ENCODE data around the gene ZNF280D.
"Not testable (repeated sequence)": the region's sequence is repeated elsewhere in the genome, so short reads cannot be mapped to it uniquely, and the experiment has no call there.

ZNF280D gene, protein sequence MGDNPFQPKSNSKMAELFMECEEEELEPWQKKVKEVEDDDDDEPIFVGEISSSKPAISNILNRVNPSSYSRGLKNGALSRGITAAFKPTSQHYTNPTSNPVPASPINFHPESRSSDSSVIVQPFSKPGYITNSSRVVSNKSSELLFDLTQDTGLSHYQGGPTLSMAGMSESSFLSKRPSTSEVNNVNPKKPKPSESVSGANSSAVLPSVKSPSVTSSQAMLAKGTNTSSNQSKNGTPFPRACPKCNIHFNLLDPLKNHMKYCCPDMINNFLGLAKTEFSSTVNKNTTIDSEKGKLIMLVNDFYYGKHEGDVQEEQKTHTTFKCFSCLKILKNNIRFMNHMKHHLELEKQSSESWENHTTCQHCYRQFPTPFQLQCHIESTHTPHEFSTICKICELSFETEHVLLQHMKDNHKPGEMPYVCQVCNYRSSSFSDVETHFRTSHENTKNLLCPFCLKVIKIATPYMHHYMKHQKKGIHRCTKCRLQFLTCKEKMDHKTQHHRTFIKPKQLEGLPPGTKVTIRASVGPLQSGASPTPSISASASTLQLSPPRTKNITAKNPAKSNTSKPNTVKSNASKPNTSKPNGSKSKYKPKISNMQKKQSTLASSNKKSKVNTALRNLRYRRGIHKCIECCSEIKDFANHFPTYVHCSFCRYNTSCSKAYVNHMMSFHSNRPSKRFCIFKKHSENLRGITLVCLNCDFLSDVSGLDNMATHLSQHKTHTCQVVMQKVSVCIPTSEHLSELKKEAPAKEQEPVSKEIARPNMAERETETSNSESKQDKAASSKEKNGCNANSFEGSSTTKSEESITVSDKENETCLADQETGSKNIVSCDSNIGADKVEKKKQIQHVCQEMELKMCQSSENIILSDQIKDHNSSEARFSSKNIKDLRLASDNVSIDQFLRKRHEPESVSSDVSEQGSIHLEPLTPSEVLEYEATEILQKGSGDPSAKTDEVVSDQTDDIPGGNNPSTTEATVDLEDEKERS

DNA sequence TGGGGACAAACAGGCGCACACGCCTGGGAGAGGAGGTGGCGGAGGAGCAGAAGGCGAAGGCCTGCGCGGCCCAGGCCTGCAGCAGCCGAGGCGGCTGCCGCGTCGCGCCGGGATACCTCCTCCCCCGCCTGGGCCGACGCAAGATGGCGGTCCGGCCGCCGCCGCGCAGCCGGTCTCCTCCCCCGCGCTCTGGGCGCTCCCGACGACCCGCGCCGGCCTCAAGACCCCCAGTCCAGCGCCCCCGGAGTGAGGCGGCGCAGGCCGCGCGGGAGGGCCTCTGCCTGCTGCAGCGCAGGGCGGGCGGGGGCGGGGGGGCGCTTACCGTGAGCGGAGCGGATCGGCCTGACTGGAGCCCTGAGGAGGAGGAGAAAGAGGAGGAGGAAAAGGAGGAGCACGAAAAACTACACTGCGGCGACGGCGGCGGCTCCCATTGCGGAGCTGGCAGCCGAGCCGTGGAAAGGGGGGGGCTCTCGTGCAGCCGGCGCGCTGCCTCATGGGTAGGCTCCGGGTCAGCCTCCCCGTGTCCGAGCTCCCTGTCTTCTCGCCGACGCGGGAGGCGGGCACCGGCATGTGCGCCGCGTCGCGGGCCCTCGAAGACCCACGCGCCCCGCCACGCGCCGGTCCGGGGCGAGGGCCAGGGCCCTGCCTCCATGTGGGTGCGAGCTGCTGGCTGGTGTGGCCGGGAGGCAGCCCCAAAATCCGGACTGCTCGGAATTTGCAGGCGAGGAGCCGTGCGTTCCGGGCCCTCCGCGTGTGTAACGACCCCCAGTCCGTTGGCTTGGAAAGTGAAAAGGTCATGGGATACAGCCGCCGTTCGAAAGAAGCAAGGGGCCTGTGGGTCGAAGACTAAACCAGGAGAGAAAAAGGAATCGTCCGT, at the start of gene ZNF280D:
Gene ZNF280D, minus strand, starts transcription at position 374 of the 877 bp plus-strand sequence. CDS start 26,400 bp downstream, outside the sequence.
- peak; percentile 86 for DNase-seq (ENCODE audit: low read depth)

DNA sequence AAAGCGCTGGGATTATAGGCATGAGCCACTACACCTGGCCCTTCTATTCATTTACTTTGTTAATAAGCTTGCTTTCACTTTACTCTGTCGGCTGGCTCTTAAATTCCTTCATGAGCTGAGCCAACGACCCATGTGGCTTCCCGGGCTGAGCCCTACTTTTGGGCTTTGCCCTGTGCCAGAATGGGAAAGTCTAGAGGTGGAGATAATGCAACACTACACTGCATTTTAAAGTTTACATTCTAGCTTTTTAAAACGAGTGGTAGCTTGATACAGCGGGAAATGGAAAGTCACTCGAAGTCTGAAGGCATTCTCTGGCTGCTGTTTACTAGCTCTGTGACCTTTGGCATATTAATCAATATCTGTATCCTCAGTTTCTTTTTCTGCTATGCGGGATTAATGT, 49.0 kb upstream of the ZNF280D start:
- no peak for DNase-seq (ENCODE audit: low read depth)

GRCh38 chr15:56781666-56782065, 48.4 kb upstream of the ZNF280D start:
- no peak for DNase-seq (ENCODE audit: low read depth)

- DNase-seq (ENCODE audit: low read depth): not testable (repeated sequence)
Observed at GRCh38 chr15:56780102-56780725, 46.9 kb upstream of the ZNF280D start.

DNA sequence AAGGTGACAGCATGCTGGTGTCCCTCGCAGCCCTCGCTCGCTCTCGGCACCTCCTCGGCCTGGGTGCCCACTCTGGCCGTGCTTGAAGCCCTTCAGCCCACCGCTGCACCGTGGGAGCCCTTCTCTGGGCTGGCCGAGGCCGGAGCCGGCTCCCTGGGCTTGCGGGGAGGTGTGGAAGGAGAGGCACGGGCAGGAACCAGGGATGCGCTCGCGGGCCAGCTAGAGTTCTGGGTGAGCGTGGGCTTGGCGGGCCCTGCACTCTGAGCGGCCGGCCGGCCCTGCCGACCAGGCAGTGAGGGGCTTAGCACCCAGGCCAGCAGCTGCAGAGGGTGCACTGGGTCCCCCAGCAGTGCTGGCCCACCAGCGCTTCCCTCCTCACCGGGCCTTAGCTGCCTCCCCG, 46.1 kb upstream of the ZNF280D start:
- DNase-seq (ENCODE audit: low read depth): not testable (repeated sequence)

DNA sequence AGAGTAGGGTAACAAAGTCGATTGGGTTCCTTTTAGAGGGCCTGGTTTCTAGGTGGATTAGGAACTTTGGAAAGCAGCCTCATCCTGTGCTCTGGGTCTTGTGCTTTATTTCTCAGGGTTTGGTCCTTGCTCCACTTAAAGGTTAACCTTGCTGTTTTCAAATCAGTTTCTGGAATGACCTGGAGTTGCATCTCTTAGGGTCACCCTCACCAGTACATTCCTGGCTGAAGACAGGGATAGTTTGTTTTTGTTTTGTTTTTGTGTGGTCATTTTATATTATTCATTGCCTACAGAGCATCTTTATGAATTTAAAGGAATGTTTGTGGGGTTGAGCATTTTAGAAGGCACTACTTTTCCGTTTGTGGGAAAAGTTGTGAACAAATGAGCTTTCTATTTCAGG, 45.5 kb upstream of the ZNF280D start:
- no peak for DNase-seq (ENCODE audit: low read depth)

- no peak for DNase-seq (ENCODE audit: low read depth)
Observed at GRCh38 chr15:56776839-56777238, 43.5 kb upstream of the ZNF280D start.

DNA sequence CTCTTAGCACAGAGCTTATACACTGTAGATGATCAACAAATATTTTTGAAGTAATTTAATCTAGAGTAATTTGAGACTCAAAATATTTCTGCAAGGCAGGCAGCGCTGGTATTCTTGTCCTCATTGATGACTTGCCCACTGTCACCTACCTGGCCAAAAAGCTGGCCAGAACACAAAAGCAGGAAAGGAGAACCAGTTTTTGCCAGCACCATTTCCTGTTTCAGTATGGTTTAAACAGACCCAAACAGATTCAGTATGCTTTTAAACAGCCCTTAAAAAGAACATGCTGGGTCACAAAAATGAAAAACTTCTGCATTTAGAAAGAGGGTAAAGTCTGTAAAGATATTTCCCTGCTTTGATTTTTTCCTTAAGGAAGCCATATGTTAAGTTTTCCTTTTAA, 42.3 kb upstream of the ZNF280D start:
- DNase-seq (ENCODE audit: low read depth): no peak

DNA sequence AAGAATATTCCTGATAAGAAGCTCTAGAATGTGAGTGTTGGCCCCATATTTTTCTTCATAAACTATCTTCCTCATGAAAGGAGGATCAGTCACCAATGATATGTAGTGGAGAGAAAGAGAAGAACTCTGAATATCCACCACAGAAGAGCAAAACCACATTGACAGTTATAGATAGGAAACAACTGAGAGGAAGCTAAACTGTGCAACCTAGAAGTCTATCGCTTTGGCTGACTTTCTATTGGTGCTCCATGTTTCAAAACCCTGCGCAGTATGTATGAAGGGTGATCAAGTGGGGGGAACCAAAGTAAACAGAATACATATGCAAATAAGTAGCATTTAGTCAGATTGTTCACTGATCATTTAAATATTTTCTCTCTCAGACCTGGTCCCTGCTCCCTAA, 41.0 kb upstream of the ZNF280D start:
- no peak for DNase-seq (ENCODE audit: low read depth)

- peak; percentile 32 for DNase-seq (ENCODE audit: low read depth)
Observed at GRCh38 chr15:56772868-56773639, 39.7 kb upstream of the ZNF280D start.

- DNase-seq (ENCODE audit: low read depth): no peak
Observed at GRCh38 chr15:56770173-56770572, 36.9 kb upstream of the ZNF280D start.

DNA sequence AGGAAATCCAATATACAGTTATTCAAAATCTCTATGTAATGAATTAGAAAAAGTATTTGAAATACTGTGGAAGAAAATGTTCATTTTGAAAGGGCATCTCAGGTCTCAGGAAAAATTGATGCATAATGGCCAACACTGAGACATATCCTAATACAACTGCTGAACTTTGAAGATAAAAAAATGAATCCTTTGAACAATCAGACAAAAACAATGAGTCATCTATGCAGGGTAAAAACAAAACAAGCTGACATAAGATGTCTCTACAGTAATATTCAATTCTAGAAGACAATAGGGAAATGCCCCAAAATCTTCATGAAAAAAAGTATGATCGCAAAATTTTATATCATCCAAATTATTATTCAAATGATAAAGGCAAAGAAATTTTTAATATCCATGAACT, 34.0 kb upstream of the ZNF280D start:
- DNase-seq (ENCODE audit: low read depth): peak; percentile 34

- DNase-seq (ENCODE audit: low read depth): peak; percentile 38
Observed at GRCh38 chr15:56765251-56765650, 31.9 kb upstream of the ZNF280D start.

DNA sequence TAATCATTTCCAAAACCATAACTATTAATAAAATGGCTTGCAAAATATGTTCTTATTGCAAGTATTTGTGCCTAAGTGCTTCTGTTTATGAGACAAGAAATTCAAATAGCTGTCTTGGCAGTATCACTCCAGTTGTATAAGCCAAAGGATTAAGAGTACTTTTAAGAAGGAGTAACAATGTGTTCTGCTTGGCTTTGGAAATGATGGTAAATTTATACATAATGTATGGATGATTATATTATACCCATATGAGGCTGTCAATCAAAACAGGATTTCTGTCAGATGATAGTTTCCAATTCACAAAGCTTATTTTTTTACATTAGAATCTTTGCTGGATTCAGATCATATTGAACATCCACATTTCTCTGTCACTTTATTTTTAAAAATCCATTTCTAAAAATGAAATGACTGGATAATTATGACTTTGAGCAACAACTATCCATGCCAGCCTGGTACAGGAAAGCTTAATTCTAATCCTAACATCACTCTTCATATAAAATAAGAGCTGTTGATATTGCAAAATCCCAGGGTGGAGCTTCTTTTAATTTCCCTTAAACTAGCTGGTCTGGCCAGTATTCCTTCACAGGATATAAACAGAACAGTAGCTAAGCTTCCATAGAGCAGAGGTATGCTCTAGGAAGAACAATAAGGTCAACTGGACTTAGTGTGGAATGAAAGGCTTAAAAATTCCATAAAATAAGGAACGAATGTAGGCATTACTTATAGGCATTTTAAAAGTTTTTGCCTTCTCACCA, 30.0 kb upstream of the ZNF280D start:
- DNase-seq (ENCODE audit: low read depth): no peak

DNA sequence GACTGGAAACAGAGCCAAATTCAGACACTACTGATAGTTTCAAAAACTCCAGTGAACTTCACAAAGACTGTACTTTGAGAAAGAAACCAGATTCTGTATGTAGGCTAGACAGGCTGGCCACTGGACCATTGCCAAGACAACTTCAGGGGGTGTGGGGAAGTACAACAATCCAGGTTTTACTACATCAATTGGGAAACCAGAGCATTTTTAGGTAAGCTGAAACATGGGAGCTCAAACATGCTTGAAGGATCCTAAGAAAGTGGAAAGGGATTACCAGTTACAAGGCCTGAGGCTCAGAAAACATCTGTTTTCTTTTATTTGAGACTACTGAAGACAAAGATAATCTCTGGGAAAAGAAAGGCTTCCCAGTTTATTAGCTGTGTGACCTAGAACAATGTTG, 26.9 kb upstream of the ZNF280D start:
- peak; percentile 32 for DNase-seq (ENCODE audit: low read depth)

DNA sequence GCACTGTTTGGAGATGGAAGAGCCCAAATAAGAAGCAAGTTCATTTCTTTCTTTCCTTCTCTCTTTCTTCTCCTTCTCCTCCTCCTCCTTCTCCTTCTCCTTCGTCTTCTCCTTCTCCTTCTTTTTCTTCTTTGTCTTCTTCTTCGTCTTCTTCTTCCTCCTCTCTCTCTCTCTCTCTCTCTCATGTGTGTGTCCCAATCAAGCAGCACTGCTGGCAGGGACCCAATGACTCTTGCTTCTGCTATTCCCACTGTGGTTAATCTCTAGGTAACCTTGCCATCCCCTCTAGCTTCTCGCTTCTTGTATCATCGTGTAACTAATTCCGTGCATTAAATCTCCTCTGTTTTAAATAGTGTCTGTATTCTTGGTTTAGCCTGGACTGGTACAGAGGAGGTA, 26.1 kb upstream of the ZNF280D start:
- peak; percentile 97 for DNase-seq (ENCODE audit: low read depth)

DNA sequence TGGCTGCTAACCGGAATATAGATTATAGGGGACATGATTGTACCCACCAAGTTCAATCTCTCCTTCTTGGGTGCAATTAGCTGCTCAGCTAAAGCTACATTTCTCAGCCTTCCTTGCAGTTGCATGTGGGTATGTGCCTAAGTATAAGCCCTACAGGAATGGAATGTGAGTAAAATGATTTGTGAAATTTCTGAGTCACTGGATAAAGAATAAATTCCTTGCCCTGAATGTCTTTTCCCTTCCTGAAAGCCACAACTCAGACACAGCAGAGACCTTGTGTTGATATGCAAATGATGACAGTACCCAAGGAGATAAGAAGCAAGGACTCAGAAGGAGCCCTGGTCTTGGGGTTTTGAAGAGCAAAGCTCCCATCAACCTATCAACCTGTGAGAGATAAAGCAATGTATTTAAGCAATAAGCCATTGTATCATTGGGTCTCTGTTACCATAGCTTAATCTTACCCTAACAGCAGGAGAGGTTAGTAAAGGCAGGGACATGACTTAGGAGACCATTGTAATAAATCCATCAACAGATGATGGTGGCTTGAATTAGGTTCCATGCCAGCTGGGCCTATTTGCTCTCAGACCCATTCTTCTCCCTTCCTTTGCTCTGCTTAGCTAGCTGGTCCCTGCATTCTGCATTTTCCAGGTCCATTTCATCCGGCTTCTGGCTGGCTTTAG, 25.6 kb upstream of the ZNF280D start:
- peak; percentile 85 for DNase-seq (ENCODE audit: low read depth)

DNA sequence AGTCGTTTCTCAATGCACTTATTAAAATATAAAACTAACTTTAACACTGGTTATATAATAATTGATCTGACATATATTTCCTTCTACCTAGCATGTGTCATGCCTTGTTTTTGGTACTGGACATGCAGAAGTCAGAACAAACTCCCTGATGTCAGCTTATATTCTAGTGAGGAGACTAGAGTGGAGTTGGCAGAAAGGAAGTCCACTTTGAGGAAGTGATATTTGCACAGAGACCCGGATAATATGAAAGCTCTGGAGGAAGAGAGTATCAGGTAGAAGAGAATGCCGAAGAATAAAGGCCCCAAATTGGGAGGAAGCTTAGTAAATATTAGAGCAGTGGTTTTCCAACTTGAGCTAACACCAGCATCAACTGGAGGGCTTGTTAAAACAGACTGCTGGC, 24.6 kb upstream of the ZNF280D start:
- DNase-seq (ENCODE audit: low read depth): no peak

- DNase-seq (ENCODE audit: low read depth): no peak
Observed at GRCh38 chr15:56754772-56755370, 21.6 kb upstream of the ZNF280D start.

Measured in ELR (cell line).